Left lung (tissue), 10 donors: Measurements from ENCODE around the gene LYZL6. TPM values are rescaled to one million over a fixed set of nuclear protein-coding genes. Genes with fewer than 3 reads are reported as not detected.

Source experiments
- ATAC-seq: fragments of 200-7000 bp; cut with Tn5 transposase; one replicate; pipeline ENCODE4 v1.9.1; 2020; ENCODE audit warnings: moderate library complexity
- DNase-seq, 4 donors: peaks; one replicate each; pipeline ENCODE4 v3.0.0-alpha.2; 2013 to 2020
- H3K27ac ChIP-seq, 2 donors: fragments of 200-600 bp; sonication (generic) in 1 of 2; one replicate each; pipeline versions ENCODE4 v1.5.0 to v1.8.0; 2020 to 2021
- H3K27me3 ChIP-seq, 2 donors: fragments of 200-600 bp; sonication (generic) in 1 of 2; one replicate each; pipeline versions ENCODE4 v1.5.0 to v1.8.0; 2020 to 2021
- H3K36me3 ChIP-seq, 2 donors: fragments of 200-600 bp; sonication (generic) in 1 of 2; one replicate each; pipeline versions ENCODE4 v1.5.0 to v1.8.0; 2020 to 2021
- H3K4me1 ChIP-seq, 2 donors: fragments of 200-600 bp; one replicate each; pipeline ENCODE4 v1.8.0; 2021
- H3K4me3 ChIP-seq, 2 donors: fragments of 200-600 bp; sonication (generic) in 1 of 2; one replicate each; pipeline versions ENCODE4 v1.5.0 to v1.8.0; 2020 to 2021; ENCODE audit warnings: mild to moderate bottlenecking in 1 of 2
- H3K9me3 ChIP-seq, 2 donors: fragments of 200-600 bp; sonication (generic) in 1 of 2; one replicate each; pipeline versions ENCODE4 v1.5.0 to v1.8.0; 2020 to 2021
- CTCF ChIP-seq, 2 donors: fragments of 200-600 bp; sonication (generic) in 1 of 2; IDR thresholded peaks; one replicate each; pipeline versions ENCODE4 v1.5.0 to v1.8.0; 2021; ENCODE audit warnings: antibody characterized with exemption in 2 of 2
- intact Hi-C, 2 donors: fragments of 100-400 bp; cut with DNase I; formaldehyde crosslinking; loops; one replicate each; pipeline versions ENCODE4 v1.11.2 to v1.14.2; 2022
- polyA plus RNA-seq, 6 donors: library from polyadenylated mRNA; unstranded; fragments of 120-200 nt; gene quantifications; one replicate each; pipeline ENCODE4 v1.2.1, GENCODE V29; 2013; ENCODE audit not compliant: insufficient read length in 6 of 6
- total RNA-seq, 2 donors: library from RNA; stranded (reverse); fragmentation: NEBNext Ultra II Directional; extraction: Animal tissue kit (Norgen Biotek cat#: 25700); gene quantifications; one replicate each; pipeline ENCODE4 v1.2.1, GENCODE V29; 2021
- donor health status: DM: no; HTN: yes; CAD: no.
- donor health status: DM: no; HTN: no; CAD: no.

Gene LYZL6
- total and polyA plus RNA-seq, 8 donors: not detected

- Histone ChIP-seq H3K4me1 (peaks cover 0 to 14% of the 10 kb centered on the region in 2 donors), H3K9me3 (no peaks in the 10 kb centered on the region), H3K4me3 (no peak overlapping the region), H3K27me3 (no peaks in the 10 kb centered on the region), H3K27ac (peak overlapping the region in 1 of 2 donors; percentile 33), H3K36me3 (no peaks in the 10 kb centered on the region)
- ATAC-seq: no peak
- no peak for DNase-seq
- no peak for TF ChIP-seq CTCF (IDR thresholded peaks at IDR 0.05)
- intact Hi-C loops: loop anchor here (5.0 to 10.0 kb wide), 2 partner anchors 171 to 174 kb away; no protein-coding TSS in a partner anchor
Measured at GRCh38 chr17:35973333-35974260, 30.1 kb upstream of the LYZL6 start.

GRCh38 chr17:35972945-35973332 is 29.4 kb upstream of the LYZL6 start:
- intact Hi-C loops: loop anchor here (5.0 to 10.0 kb wide), 2 partner anchors 172 to 174 kb away; no protein-coding TSS in a partner anchor
- Histone ChIP-seq H3K27ac (peak overlapping the region in 1 of 2 donors; percentile 33), H3K4me3 (no peak overlapping the region), H3K9me3 (no peaks in the 10 kb centered on the region), H3K27me3 (no peaks in the 10 kb centered on the region), H3K4me1 (peaks cover 0 to 14% of the 10 kb centered on the region in 2 donors), H3K36me3 (no peaks in the 10 kb centered on the region)
- DNase-seq: no peak
- no peak for ATAC-seq
- TF ChIP-seq CTCF (IDR thresholded peaks at IDR 0.05): no peak

GRCh38 chr17:35972535-35972934 is 29.0 kb upstream of the LYZL6 start:
- peaks cover 0 to 14% of the 10 kb centered on the region in 2 donors for H3K4me1 ChIP-seq
- no peaks in the 10 kb centered on the region for H3K9me3 ChIP-seq
- H3K4me3 ChIP-seq: no peak overlapping the region
- DNase-seq (no peak), ATAC-seq (no peak)
- H3K27ac ChIP-seq: peak overlapping the region in 1 of 2 donors; percentile 8
- H3K36me3 ChIP-seq: no peaks in the 10 kb centered on the region
- H3K27me3 ChIP-seq: no peaks in the 10 kb centered on the region
- no peak for TF ChIP-seq CTCF (IDR thresholded peaks at IDR 0.05)
- intact Hi-C loops: loop anchor here (5.0 to 10.0 kb wide), 2 partner anchors 172 to 175 kb away; no protein-coding TSS in a partner anchor

- Histone ChIP-seq H3K27me3 (no peaks in the 10 kb centered on the region), H3K4me3 (no peak overlapping the region), H3K36me3 (no peaks in the 10 kb centered on the region), H3K4me1 (peaks cover 0 to 14% of the 10 kb centered on the region in 2 donors), H3K9me3 (no peaks in the 10 kb centered on the region), H3K27ac (peak overlapping the region in 1 of 2 donors; percentile 8)
- TF ChIP-seq CTCF (IDR thresholded peaks at IDR 0.05): no peak
- intact Hi-C loops: loop anchor here (5.0 to 10.0 kb wide), 2 partner anchors 173 to 175 kb away; no protein-coding TSS in a partner anchor
- no peak for DNase-seq
- ATAC-seq: no peak
Measured at GRCh38 chr17:35972066-35972465, 28.6 kb upstream of the LYZL6 start.
